Measurements from ENCODE around the gene HOXB6.

HOXB6 gene

GRCh38 chr17:48621410-48622392 lies 16.9 kb upstream of the HOXB6 start:
- no peak for DNase-seq (ENCODE audit: low read depth, low spot score)

- DNase-seq (ENCODE audit: low read depth, low spot score) = no peak
Observed at GRCh38 chr17:48620461-48621139, 15.8 kb upstream of the HOXB6 start.

GRCh38 chr17:48619826-48620449 lies 15.2 kb upstream of the HOXB6 start:
- no peak for DNase-seq (ENCODE audit: low read depth, low spot score)

- peak; percentile 26 for DNase-seq (ENCODE audit: low read depth, low spot score)
Observed at GRCh38 chr17:48618256-48618896, 13.6 kb upstream of the HOXB6 start.

- no peak for DNase-seq (ENCODE audit: low read depth, low spot score)
Observed at GRCh38 chr17:48617471-48618255, 12.9 kb upstream of the HOXB6 start.

GRCh38 chr17:48616717-48617470 lies 12.1 kb upstream of the HOXB6 start:
- DNase-seq (ENCODE audit: low read depth, low spot score) = no peak

GRCh38 chr17:48615963-48616716 lies 11.4 kb upstream of the HOXB6 start:
- no peak for DNase-seq (ENCODE audit: low read depth, low spot score)

GRCh38 chr17:48615047-48615962 lies 10.5 kb upstream of the HOXB6 start, which contains the start of gene HOXB8:
TSS of gene HOXB8 (minus strand) at chr17:48615292. CDS start at chr17:48614704, 588 bp downstream.
- no peak for DNase-seq (ENCODE audit: low read depth, low spot score)

- no peak for DNase-seq (ENCODE audit: low read depth, low spot score)
Observed at GRCh38 chr17:48613862-48614694, 9.3 kb upstream of the HOXB6 start.

GRCh38 chr17:48612854-48613691 lies 8.3 kb upstream of the HOXB6 start:
- no peak for DNase-seq (ENCODE audit: low read depth, low spot score)

- DNase-seq (ENCODE audit: low read depth, low spot score) = no peak
Observed at GRCh38 chr17:48612456-48612853, 7.7 kb upstream of the HOXB6 start.

GRCh38 chr17:48611681-48612455 lies 7.1 kb upstream of the HOXB6 start:
- no peak for DNase-seq (ENCODE audit: low read depth, low spot score)

GRCh38 chr17:48611213-48611612 lies 6.4 kb upstream of the HOXB6 start:
- no peak for DNase-seq (ENCODE audit: low read depth, low spot score)

GRCh38 chr17:48610282-48611211 lies 5.8 kb upstream of the HOXB6 start, which contains the start of gene HOXB7:
TSS of gene HOXB7 (minus strand) at chr17:48611017. CDS start at chr17:48610918, 99 bp downstream.
- no peak for DNase-seq (ENCODE audit: low read depth, low spot score)
